HepG2 (cell line): ENCODE data around the gene ZCCHC24. TPM values are rescaled to one million over a fixed set of nuclear protein-coding genes. Genes with fewer than 3 reads are reported as not detected.

Experiments used
- AGO2 ChIP-seq: fragments of 200-400 bp; formaldehyde crosslinking; optimal IDR thresholded peaks from 2 replicates; pipeline ENCODE3; 2017; ENCODE audit warnings: mild to moderate bottlenecking, low read depth, low read length, moderate library complexity
- CEBPB ChIP-seq: IDR thresholded peaks from 2 replicates; pipeline ENCODE4 v1.6.1; 2011; ENCODE audit warnings: low read depth, low read length, improper control_type of control experiment, borderline replicate concordance
- DNMT1 ChIP-seq: sonication (generic); formaldehyde crosslinking; IDR thresholded peaks from 2 replicates; pipeline ENCODE4 v1.5.1; 2020; ENCODE audit warnings: mild to moderate bottlenecking, missing genetic modification reagents
- FOXO1 ChIP-seq: sonication (generic); formaldehyde crosslinking; IDR thresholded peaks from 2 replicates; pipeline ENCODE4 v1.4.0; 2020; ENCODE audit warnings: missing genetic modification reagents
- GABPA ChIP-seq, 2 experiments: IDR thresholded peaks; 2 replicates each; pipeline ENCODE4 v1.6.1; 2011 to 2016; ENCODE audit warnings: low read depth in 2 of 2, low read length in 1 of 2, missing biosample characterization in 1 of 2, missing genetic modification characterization in 1 of 2
- HIVEP1 ChIP-seq: sonication (generic); formaldehyde crosslinking; IDR thresholded peaks from 2 replicates; pipeline ENCODE4 v1.4.0; 2020; ENCODE audit warnings: mild to moderate bottlenecking, missing genetic modification reagents
- HNF4G ChIP-seq, 2 experiments: sonication (generic) in 1 of 2; formaldehyde crosslinking in 1 of 2; IDR thresholded peaks; 2 replicates each; pipeline versions ENCODE4 v1.4.0 to v1.6.1; 2011 to 2020; ENCODE audit warnings: borderline replicate concordance in 2 of 2, low read depth in 2 of 2, mild to moderate bottlenecking in 2 of 2, low read length in 1 of 2, missing genetic modification reagents in 1 of 2, moderate library complexity in 1 of 2
- KMT2A ChIP-seq: sonication (generic); formaldehyde crosslinking; IDR thresholded peaks from 2 replicates; pipeline ENCODE4 v1.4.0; 2020; ENCODE audit warnings: missing genetic modification reagents
- PITX1 ChIP-seq: sonication (generic); formaldehyde crosslinking; IDR thresholded peaks from 2 replicates; pipeline ENCODE4 v1.5.1; 2020; ENCODE audit warnings: mild to moderate bottlenecking, missing genetic modification reagents
- SP5 ChIP-seq: IDR thresholded peaks from 2 replicates; pipeline ENCODE4 v1.6.1; 2016; ENCODE audit warnings: low read depth, borderline replicate concordance
- TOPORS ChIP-seq: sonication (generic); formaldehyde crosslinking; IDR thresholded peaks from 2 replicates; pipeline ENCODE4 v1.8.0; 2023; ENCODE audit warnings: mild to moderate bottlenecking, missing genetic modification reagents
- XRCC5 ChIP-seq: fragments of 200-400 bp; formaldehyde crosslinking; optimal IDR thresholded peaks from 2 replicates; pipeline ENCODE3; 2017; ENCODE audit warnings: mild to moderate bottlenecking, low read length
- ZC3H13 ChIP-seq: sonication (generic); formaldehyde crosslinking; IDR thresholded peaks from 2 replicates; pipeline ENCODE4 v1.8.1; 2023; ENCODE audit warnings: mild to moderate bottlenecking, missing genetic modification reagents, moderate library complexity
- ZNF205 ChIP-seq: IDR thresholded peaks from 2 replicates; pipeline ENCODE4 v1.6.1; 2018; ENCODE audit warnings: missing biosample characterization, missing genetic modification reagents
- ZNF263 ChIP-seq: sonication (generic); formaldehyde crosslinking; IDR thresholded peaks from 2 replicates; pipeline ENCODE4 v1.4.0; 2020; ENCODE audit warnings: missing genetic modification reagents
- ZNF335 ChIP-seq: sonication (generic); formaldehyde crosslinking; IDR thresholded peaks from 2 replicates; pipeline ENCODE4 v1.4.0; 2020; ENCODE audit warnings: missing genetic modification reagents
- ZNF337 ChIP-seq: sonication (generic); formaldehyde crosslinking; IDR thresholded peaks from 2 replicates; pipeline ENCODE4 v1.5.1; 2020; ENCODE audit warnings: missing genetic modification reagents, low read depth, mild to moderate bottlenecking, borderline replicate concordance
- ZNF430 ChIP-seq: sonication (generic); formaldehyde crosslinking; IDR thresholded peaks from 2 replicates; pipeline ENCODE4 v1.9.0; 2021; ENCODE audit warnings: mild to moderate bottlenecking, missing genetic modification reagents
- ZNF616 ChIP-seq: sonication (generic); formaldehyde crosslinking; IDR thresholded peaks from 2 replicates; pipeline ENCODE4 v1.5.0; 2020; ENCODE audit warnings: low read depth, mild to moderate bottlenecking, missing genetic modification reagents
- polyA plus RNA-seq, 8 experiments: library from polyadenylated mRNA; depleted of rRNA in 3 of 8; stranded (reverse) in 7 of 8; unstranded in 1 of 8; fragments of >200 nt; fragmentation: Illumina TruSeq in 4 of 8; extraction: Trizol in 4 of 8; gene quantifications; 2 replicates each; pipeline versions ENCODE4 v1.2.1 to v1.2.3, GENCODE V29; 2011 to 2016; ENCODE audit warnings: low read depth in 4 of 8, missing spikeins in 1 of 8, mixed read lengths in 1 of 8; ENCODE audit not compliant: insufficient read depth in 1 of 8
- total RNA-seq, 5 experiments: library from RNA; depleted of rRNA; stranded (reverse); fragments of >200 nt; fragmentation: Illumina TruSeq; extraction: Trizol; gene quantifications; 2 replicates each; pipeline ENCODE4 v1.2.3, GENCODE V29; 2016; ENCODE audit warnings: low read depth in 1 of 5
- TF ChIP-seq, protein P1 (sequence below): sonication (generic); formaldehyde crosslinking; conservative IDR thresholded peaks from 2 replicates; pipeline ENCODE4 v1.4.0; 2020; ENCODE audit warnings: missing genetic modification reagents
- TF ChIP-seq, protein P2 (sequence below): sonication (generic); formaldehyde crosslinking; IDR thresholded peaks from 2 replicates; pipeline ENCODE4 v1.9.0; 2021; ENCODE audit warnings: missing genetic modification reagents, borderline replicate concordance
- TF ChIP-seq, protein P3 (sequence below): sonication (generic); formaldehyde crosslinking; IDR thresholded peaks from 2 replicates; pipeline ENCODE4 v1.4.0; 2020; ENCODE audit warnings: missing genetic modification reagents, borderline replicate concordance

The ZCCHC24 gene
- total and polyA plus RNA-seq, 2 of the 13 experiments (the other 11 are each of a cell fraction or from before 2014, with no cell fraction given): 3.1 to 7.9 TPM

DNA sequence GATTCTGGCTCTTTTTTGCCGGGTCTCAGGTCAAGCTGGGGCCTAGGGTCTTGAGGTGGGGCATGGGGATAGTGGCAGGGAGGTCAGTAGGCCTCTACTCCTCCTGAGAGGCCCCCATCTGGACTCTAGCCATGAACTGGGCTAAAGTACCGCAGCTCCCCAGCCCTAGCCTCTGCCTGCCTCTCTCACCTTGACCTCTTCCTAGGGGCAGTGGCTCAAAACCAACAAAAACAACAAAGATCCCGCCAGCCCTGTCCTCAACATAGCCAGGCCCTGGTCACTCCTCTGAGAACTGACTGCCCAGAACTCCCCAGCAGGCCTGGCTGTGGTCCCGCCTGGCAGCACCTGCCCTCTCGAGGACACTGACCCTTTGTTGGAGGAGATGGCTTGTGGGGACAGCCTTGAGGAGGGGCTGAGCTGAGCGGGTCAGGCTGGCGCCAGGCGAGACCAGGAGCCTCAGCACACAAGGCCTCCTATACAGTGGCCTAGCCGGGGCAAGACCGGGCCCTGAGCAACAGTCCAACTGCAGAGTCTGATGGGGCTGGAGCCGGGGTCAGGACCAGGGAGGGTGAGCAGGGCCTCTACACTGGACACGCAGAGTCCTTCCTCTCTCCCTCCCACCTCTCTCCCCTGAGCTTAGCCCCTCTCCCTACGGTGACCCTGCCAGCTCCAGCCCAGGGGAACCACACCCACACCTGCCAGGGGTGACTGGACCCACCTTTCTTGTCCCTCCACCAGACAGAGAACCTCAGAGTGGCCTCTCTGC is 109.8 kb downstream of the ZCCHC24 start (continued):
- TF ChIP-seq DNMT1 (CRISPR knock-in tag): no peak
- TF ChIP-seq FOXO1: peak; percentile 93
- TF ChIP-seq HNF4G (IDR thresholded peaks at IDR 0.05; ENCODE audit: borderline replicate concordance, low read depth, low read length): 0 out of 2 replicates have a peak, but pooled peaks have one; percentile 5
- TF ChIP-seq HNF4G (CRISPR knock-in tag; IDR thresholded peaks at IDR 0.05; ENCODE audit: borderline replicate concordance, low read depth): peak; percentile 86
- no peak for TF ChIP-seq CEBPB
- TF ChIP-seq ZNF616 (CRISPR knock-in tag): peak; percentile 25; the same call in 1 of the 2 replicates
- 0 out of 2 replicates have a peak, but pooled peaks have one; percentile 65 for TF ChIP-seq ZNF337 (CRISPR knock-in tag)
- no peak for TF ChIP-seq GABPA (IDR thresholded peaks at IDR 0.05; ENCODE audit: low read depth, low read length)
- no peak for TF ChIP-seq GABPA (CRISPR knock-in tag; IDR thresholded peaks at IDR 0.05; ENCODE audit: low read depth)
- TF ChIP-seq ZNF430 (CRISPR knock-in tag): peak; percentile 85
- TF ChIP-seq PITX1 (CRISPR knock-in tag): peak; percentile 58
- TF ChIP-seq ZNF335 (CRISPR knock-in tag): peak; percentile 88
- TF ChIP-seq ZC3H13 (CRISPR knock-in tag): no peak
- no peak; the same call in 1 of the 2 replicates for TF ChIP-seq ZNF263 (CRISPR knock-in tag)
- TF ChIP-seq, protein P1, sequence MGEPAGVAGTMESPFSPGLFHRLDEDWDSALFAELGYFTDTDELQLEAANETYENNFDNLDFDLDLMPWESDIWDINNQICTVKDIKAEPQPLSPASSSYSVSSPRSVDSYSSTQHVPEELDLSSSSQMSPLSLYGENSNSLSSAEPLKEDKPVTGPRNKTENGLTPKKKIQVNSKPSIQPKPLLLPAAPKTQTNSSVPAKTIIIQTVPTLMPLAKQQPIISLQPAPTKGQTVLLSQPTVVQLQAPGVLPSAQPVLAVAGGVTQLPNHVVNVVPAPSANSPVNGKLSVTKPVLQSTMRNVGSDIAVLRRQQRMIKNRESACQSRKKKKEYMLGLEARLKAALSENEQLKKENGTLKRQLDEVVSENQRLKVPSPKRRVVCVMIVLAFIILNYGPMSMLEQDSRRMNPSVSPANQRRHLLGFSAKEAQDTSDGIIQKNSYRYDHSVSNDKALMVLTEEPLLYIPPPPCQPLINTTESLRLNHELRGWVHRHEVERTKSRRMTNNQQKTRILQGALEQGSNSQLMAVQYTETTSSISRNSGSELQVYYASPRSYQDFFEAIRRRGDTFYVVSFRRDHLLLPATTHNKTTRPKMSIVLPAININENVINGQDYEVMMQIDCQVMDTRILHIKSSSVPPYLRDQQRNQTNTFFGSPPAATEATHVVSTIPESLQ: no peak
- TF ChIP-seq AGO2: no peak
- TF ChIP-seq KMT2A (CRISPR knock-in tag): no peak
- TF ChIP-seq, protein P2, sequence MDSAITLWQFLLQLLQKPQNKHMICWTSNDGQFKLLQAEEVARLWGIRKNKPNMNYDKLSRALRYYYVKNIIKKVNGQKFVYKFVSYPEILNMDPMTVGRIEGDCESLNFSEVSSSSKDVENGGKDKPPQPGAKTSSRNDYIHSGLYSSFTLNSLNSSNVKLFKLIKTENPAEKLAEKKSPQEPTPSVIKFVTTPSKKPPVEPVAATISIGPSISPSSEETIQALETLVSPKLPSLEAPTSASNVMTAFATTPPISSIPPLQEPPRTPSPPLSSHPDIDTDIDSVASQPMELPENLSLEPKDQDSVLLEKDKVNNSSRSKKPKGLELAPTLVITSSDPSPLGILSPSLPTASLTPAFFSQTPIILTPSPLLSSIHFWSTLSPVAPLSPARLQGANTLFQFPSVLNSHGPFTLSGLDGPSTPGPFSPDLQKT (CRISPR knock-in tag): no peak
- peak; percentile 76 for TF ChIP-seq ZNF205 (CRISPR knock-in tag)
- TF ChIP-seq SP5: peak; percentile 90
- peak; percentile 59; the same call in 1 of the 2 replicates for TF ChIP-seq TOPORS (CRISPR knock-in tag)
- TF ChIP-seq XRCC5: peak; percentile 32
- TF ChIP-seq HIVEP1 (CRISPR knock-in tag): peak; percentile 92
- TF ChIP-seq, protein P3, sequence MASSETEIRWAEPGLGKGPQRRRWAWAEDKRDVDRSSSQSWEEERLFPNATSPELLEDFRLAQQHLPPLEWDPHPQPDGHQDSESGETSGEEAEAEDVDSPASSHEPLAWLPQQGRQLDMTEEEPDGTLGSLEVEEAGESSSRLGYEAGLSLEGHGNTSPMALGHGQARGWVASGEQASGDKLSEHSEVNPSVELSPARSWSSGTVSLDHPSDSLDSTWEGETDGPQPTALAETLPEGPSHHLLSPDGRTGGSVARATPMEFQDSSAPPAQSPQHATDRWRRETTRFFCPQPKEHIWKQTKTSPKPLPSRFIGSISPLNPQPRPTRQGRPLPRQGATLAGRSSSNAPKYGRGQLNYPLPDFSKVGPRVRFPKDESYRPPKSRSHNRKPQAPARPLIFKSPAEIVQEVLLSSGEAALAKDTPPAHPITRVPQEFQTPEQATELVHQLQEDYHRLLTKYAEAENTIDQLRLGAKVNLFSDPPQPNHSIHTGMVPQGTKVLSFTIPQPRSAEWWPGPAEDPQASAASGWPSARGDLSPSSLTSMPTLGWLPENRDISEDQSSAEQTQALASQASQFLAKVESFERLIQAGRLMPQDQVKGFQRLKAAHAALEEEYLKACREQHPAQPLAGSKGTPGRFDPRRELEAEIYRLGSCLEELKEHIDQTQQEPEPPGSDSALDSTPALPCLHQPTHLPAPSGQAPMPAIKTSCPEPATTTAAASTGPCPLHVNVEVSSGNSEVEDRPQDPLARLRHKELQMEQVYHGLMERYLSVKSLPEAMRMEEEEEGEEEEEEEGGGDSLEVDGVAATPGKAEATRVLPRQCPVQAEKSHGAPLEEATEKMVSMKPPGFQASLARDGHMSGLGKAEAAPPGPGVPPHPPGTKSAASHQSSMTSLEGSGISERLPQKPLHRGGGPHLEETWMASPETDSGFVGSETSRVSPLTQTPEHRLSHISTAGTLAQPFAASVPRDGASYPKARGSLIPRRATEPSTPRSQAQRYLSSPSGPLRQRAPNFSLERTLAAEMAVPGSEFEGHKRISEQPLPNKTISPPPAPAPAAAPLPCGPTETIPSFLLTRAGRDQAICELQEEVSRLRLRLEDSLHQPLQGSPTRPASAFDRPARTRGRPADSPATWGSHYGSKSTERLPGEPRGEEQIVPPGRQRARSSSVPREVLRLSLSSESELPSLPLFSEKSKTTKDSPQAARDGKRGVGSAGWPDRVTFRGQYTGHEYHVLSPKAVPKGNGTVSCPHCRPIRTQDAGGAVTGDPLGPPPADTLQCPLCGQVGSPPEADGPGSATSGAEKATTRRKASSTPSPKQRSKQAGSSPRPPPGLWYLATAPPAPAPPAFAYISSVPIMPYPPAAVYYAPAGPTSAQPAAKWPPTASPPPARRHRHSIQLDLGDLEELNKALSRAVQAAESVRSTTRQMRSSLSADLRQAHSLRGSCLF: no peak
